GM19328 (cell line): ENCODE measurements around the gene IQGAP2.

ENCODE experiments used
- ATAC-seq: cut with Tn5 transposase; IDR thresholded peaks from one replicate; pipeline ENCODE4 v1.9.1; 2021; ENCODE audit warnings: mild to moderate bottlenecking, moderate library complexity; ENCODE audit not compliant: unreplicated experiment

Gene IQGAP2

DNA sequence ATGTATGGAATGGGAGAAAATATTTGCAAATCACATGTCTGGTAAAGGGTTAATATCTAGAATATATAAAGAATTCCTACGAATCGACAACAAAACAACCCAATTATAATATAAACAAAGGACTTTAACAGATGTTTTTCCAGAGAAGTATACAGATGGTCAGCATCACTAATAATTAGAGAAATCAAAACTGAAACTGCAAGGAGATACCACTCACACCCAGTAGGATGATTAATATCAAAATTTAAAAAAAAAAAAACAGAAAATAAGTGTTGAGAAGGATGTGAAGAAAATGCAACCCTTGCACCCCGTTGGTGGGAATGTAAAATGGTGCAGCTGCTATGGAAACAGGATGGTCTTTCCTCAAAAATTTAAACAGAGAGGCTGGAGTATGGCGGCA is 278.2 kb downstream of the IQGAP2 start:
- ATAC-seq: no peak

DNA sequence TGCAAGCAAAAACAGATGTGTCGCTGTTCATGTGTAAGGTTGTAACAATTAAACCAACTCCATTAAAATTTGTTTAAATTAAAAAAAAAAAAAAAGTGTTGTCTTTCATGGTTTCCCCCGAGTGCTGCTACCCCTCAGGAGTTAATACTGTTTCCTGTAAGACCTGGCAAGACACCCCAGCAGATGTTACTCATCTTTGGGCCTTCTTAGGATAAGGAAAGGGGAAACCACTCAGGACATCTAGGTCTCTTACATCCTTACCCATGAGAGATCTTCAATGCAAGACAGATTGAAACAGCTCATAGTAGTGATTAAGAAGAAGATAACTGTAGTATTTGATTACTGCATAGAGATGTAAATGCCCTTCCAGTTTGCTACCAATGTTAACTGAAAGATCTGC is 279.3 kb downstream of the IQGAP2 start:
- ATAC-seq: no peak

DNA sequence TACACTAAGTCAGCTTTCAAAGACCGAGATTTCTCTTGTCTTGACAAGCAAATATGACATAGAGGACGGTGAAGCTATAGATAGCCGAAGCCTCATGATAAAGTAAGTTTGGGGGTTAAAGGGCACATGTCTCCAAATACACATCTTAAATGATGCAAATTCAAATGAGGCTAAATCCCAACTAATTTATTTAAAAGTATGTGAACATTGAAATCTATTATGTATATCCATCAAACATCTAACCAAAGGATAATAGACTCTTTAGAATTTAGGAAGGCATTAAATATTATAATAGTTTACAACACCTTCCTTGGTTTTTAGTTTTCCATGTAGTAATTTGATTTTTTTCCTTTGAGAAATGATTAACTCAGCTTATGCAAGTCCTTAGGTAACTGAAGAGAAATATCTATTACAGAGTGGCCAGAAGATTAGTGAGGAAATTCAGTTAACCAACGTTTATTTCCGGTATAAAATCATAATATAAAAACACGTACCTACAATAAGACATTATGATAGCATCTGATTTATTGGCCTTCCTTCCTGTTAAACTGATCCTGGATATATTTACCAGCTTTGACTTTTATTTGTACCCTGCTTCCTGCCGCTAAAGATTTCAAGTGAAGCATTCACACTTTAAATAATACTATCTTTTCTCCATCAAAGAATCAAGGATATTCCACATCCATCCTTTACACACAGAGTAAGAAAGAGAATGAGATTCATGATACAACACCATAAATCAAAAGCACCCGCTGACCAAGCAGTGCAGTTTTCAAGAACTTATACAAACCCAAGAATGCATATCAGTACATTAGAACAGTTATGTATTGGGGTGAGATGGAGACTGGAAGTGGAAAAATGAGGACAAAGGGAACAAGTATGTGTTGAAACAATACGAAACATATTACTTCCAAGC is 281.0 kb downstream of the IQGAP2 start:
- no peak for ATAC-seq

DNA sequence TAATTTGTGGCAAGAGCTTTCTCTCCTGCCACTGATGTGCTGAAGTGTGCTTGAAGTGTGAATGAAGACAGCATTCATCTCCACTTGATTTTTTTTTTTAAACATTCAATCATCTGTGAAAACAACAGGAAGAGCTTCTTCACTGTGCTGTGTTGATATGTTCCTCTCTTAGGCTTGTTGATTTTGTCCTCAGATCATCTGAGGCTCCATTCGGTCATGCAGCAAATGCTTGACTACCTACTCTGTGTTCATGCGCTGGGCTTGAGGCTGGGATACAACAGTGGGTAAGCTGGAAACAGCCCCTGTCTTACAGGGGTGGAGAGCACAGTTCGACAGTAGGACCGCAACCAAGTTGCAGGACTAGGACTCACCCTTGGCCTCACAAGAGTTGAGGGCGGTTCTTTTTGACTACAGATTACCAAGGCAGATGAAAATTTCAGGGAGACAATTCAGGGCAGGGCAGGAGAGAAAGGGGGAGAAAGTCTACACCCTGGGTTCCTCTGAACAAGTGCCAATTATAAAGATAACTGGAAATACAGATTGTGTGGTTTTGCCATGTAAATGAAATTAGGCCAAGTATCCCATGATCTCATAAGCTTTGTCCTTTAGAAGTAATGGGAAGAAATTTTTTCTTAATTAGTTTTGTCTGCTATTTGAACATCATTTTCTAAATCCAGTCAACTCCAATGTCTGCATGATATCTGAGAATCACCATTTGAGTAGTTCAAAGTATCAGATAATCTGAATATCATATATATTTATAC is 281.9 kb downstream of the IQGAP2 start:
- ATAC-seq: no peak

DNA sequence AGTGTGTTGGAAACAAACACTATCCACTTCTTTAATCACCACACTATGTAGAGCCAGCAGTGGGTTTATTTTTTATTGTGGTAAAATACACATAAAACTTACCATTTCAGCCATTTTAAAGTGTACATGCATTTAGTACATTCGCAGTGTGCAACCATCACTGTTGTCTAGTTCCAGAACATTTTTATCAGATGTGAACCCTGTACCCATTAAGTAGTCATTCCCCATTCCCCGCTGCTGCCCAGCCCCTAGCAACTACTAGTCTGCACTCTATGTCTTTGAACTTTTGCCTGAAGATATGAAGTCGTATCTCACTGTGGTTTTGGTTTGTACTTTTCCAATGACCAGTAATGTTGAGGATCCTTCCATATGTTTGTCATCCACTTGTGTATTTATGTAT is 282.6 kb downstream of the IQGAP2 start:
- ATAC-seq: no peak

DNA sequence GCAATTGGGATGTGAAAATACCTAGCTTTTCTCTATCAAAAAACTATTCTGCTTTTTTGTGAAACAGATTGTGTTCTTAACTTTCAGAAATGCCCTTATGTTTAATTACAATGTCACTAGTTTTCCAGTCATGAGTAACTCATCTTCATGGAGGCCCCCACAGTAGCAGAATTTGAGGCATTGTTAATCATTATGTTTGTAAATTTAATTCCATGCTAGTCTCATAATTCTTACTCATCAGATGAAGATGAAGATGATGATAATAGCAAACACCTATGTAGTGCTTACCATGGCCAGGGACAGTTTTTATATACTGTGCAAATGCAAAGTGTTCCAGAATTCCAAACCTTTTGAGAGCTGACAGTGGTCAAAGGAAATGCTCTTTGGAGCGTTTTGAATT is 285.1 kb downstream of the IQGAP2 start:
- no peak for ATAC-seq

DNA sequence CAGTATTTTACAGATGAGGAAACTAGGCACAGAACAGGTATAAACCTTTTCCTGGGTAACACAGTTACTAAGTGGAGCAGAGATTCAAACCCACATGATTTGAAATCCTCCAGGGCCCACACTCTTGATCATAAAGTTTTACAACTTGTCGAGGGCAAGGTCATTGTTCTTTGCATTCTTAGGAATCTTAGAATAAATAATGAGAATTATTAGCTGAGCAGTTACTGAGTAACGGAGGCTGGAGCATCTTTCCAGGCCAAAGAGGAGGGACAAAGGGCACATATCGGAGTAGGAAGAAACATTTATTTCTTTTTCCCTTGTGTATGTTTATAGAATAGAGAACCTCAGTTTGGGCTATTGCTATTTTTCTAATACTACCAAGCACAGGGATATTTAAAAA is 285.8 kb downstream of the IQGAP2 start:
- no peak for ATAC-seq

DNA sequence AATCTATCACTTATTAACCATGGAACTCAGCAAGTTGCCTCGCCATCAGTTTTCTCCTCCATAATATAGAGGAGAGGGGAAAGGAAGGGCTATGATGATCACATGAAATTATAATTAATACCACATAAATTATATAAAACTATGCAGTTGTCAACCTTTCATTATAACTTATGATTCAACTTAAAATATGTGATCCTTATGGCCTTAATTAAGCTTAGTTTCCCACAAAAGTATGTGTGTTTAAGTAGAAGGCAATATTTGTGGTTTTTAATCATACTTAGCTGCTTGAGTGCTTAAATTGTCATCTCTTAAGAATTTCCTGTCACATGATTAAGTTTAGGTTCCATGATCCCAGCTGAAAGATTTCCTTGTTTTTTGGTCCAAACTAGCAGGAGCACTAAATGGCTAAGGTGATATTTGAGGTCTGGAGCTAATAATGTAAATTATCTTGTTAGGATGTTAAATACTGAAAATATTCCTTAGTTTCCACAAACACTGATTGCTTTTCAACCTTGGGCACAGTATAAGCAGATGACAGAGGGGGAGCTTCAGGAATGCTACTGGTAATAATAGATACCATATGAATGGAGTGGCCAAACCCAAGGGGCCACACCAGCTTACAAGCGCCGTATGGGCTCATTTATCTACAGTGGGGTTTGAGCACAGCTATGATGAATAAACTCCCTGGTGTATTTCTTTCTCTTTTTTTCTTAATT is 286.4 kb downstream of the IQGAP2 start:
- ATAC-seq: no peak

DNA sequence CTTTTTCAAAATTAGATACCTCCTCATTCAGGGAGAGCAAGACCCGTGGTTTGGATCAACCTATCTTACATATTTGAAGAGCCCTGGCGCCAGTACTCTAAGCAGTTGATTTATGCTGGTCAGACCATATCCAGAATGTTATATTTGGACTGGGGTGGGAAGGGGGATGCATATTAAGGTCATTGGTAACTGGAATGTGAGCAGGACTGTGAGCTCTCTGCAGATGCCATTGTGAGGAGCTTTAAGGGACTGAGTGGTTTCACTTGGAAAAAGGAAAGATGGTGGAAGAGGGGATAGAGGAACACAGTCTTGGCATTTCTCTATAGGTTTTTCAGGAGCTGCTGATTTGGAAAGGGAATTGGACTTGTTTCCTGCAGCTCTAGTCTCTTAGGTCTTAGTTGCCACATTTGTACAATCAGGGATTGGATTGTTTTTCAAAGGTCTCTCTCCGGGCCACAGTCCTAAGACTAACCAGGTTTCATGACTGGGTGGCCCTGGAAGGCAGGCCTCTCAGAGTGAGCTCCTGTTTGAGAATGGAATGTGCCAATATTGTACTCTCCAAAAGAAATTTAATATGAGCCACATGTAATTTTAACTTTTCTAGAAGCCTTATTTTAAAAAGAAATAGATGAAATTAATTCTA is 287.1 kb downstream of the IQGAP2 start:
- ATAC-seq: no peak

DNA sequence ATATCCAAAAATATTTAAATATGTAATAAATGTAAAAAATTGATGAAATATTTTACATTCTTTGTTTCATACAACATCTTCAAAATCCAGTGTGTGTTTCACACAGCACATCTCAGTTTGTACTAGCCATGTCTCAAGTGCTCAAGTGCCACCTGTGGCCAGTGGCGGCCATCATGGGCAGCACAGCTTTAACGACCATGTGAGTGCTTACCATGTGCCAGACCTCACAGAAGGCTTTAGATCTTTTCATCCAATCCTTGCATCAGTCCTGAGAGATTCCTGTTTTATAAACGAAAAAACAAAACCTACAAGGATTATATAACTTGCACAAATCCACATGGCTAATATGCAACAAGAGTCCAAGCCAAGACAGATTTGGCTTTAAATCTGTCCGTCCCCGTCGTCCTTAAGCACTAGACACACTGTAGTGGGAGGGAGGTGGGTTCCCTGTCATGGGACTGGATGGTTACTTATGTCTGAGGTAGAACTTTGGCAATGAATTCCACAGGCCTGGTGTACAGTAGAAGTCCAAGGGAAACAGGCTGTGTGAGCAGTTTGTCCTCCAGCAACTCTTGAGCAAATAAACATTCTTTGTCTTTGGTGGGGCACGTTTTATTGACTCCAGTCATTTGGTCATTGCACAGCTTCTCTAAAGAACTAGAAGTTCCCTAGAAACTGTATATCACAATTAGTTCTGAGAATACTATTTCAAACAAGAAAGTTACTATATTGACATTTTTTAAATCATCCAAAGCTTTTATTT is 287.8 kb downstream of the IQGAP2 start:
- ATAC-seq: no peak

DNA sequence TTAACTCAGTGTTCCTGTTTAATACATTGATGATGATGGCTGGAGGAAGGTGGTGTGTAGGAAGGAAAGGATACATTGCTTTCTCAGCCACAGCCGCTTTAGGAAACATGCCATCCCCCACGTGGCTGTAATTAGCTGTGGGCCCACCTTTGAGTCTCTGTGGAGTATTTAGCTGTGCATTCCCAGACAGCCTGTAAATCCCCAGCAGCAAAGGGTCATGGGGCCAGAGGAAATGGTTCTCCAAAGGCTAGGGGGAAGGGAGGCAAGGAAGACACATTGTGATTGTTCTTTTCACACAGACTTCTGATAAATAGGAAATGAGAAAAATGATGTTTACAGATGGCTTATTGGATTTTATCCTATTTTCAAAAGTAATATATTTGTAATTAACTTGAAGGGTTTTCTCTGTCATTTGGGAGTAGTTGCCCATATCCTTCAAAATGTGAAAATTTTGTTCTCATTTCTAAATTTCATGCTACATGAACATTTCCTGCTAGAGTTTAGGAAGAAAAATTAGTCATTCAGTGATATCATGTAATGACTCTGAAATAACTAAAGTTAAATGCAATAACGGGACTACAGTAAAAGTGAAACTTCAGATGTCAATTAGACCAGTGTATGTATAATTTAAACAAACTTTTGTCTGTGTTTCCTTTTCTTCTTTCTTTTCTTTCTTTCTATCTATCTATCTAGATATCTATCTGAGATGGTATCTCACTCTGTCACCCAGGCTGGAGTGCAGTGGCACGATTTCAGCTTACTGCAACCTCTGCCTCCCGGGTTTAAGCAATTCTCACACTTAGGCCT is 288.6 kb downstream of the IQGAP2 start:
- ATAC-seq: no peak

DNA sequence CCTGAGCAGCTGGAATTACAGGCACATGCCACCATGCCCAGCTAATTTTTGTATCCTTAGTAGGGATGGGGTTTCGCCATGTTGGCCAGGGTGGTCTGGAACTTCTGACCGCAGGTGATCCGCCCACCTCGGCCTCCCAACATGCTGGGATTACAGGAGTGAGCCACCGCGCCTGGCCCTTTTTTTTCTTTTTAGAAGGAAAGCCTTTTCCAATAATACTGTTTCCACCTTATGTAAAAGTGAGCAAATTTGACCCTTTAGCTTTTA is 289.1 kb downstream of the IQGAP2 start:
- ATAC-seq: no peak

DNA sequence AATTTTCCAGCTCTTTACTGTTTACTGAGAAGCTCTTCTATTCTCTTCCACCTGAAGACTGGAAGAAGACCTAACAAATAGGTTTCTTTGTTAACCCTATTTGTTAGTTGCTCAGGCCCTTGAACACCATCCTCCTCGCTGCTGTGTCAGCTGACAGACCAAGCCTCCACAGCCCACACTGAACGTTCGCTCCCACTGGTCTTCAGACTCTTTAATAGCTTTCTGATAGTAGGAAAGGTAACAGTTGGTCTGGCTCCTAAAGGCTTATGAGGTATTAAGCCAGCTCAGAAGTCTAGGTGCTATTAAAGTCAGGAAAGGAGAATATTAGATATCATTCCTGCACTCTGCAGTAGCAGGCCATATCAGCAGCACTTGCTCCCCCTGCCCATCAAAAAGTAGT is 289.6 kb downstream of the IQGAP2 start:
- ATAC-seq: no peak

DNA sequence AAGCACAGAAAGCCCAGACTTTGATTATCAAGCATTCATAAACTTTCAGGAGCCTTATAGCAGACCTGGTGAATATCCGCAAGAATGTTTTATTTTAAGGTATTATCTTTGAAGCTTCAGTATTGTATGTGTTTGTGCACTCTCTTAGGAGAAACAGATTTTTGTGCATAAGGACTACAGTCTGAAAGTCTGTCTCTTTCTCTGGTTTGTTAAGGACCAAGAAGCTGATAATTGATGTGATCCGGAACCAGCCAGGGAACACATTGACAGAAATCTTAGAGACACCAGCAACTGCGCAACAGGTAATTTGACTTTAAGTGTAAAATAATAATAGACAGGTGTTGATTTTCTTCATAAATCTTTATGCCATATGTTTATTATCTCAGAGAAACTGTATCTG is 290.1 kb downstream of the IQGAP2 start:
- ATAC-seq: no peak

DNA sequence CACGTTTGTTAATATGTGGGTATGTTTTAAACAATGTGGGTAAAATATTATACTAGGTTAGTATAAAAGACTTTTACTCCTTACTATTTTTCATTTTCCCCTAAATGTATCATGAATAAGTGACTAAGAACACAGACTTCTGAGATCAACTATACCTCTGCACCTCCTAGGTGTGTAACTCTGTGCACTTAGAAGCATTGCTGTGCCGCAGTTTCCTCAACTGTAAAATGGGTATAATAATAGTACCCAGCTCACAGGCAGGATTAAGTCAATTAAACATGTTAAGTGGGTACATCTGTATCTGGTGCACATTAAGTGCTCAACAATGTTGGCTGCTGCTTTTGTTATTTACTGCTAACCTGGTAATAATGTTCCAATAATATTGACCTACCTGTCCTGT is 291.2 kb downstream of the IQGAP2 start:
- no peak for ATAC-seq

DNA sequence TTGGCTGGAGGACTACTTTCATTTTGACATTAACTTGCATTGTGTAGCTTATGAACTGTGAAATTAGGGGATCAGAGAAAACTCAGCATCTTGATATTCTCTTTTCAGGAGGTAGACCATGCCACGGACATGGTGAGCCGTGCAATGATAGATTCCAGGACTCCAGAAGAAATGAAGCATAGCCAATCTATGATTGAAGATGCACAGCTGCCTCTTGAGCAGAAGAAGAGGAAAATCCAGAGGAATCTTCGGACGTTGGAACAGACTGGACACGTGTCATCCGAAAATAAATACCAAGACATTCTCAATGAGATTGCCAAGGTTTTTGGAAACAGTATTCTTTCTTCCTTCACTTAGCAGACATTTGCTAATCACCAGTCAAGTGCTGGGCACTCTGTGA is 292.3 kb downstream of the IQGAP2 start:
- ATAC-seq: no peak

DNA sequence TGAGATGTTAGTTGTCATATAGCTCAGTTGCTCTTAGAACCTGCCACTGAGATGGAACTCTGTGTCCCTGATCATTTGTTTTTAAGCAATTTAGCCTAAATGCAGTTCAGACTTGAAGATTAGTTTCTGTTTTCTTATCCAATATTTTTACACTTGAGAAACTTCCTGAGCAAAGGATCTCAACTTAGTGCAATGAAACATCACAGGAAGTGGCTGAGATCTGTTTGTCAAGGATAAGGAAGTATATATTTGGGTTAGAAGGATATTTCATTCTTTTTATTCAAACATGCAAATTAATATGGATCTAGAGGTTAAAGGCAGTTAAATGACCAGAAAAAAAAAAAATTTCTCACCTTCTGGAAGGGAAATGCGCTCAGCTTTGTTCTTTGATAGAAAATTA is 293.2 kb downstream of the IQGAP2 start:
- no peak for ATAC-seq

DNA sequence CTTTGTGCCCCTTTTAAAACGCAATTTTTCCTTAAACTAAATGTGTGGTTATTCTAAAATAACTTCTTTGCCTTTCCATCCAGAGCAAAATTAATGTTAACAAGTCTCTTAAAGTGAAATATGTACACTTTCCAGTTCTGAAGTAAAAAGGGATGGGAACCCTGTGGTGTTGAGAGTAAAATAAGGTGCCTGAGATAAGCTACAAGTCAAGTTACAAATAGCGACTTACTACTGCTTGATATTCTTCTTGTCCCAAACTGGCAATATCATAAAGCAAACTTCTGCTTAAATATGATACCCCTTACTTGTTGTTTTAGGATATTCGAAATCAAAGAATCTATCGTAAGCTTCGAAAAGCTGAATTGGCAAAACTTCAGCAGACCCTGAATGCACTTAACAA is 294.6 kb downstream of the IQGAP2 start:
- ATAC-seq: no peak

DNA sequence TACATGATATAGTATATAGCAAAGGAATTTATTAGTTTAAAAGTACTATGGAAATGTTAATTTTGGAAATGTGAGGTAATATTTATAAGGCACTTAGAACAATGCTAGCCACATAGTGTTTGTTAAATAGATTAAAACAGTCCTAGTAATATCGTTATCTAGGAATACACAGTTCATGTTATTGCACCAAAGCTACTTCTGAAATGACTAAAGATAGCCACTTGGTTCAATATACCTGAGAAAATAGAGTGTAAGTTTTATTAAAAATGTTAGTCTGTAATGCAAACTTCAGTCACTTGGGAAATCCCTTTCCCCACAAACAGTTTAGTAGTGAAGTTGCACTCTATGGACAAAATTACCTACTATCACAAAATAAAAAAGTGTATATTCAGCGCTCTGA is 297.5 kb downstream of the IQGAP2 start:
- ATAC-seq: no peak

DNA sequence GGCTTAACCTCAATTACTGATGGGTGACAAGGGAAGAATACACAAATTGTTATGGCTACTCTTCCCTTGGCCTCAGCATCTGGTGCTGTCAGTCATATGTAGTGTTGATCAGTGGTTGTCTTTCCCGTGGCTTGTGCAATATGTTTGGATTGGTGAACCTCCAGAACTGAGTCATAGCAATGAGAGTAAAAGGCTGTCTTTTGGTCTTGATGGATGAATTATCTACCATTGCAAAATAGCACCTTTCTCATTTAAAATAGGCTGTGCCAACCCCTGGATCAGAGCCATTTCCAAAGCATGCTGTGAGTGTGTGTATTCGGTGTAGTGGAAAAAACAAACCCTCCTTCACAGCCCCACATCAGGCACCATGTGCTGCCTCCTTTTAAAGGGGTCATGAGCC is 298.2 kb downstream of the IQGAP2 start:
- no peak for ATAC-seq
